HFF-Myc (cell line): ENCODE results near the gene BAG2.

Source experiments
- DNase-seq: peaks from one replicate; pipeline ENCODE4 v3.0.0-alpha.2; 2011; ENCODE audit warnings: low read depth; ENCODE audit errors: extremely low read depth
- H3K4me3 ChIP-seq: replicated peaks from 2 replicates; pipeline ENCODE4 v1.5.1; 2011; ENCODE audit warnings: low read depth, mild to moderate bottlenecking, control low read depth, low read length
- CTCF ChIP-seq: IDR thresholded peaks from 2 replicates; pipeline ENCODE4 v1.5.1; 2012; ENCODE audit warnings: mild to moderate bottlenecking, low read depth, low read length, control low read depth; ENCODE audit errors: missing control alignments

BAG2 gene

GRCh38 chr6:57224769-57225515 lies 52.8 kb downstream of the BAG2 start:
- TF ChIP-seq CTCF: no peak
- H3K4me3 ChIP-seq: no peak overlapping the region
- no peak for DNase-seq

- DNase-seq: no peak
- TF ChIP-seq CTCF: no peak
- H3K4me3 ChIP-seq: no peak overlapping the region
These were observed 54.1 kb downstream of the BAG2 start for GRCh38 chr6:57226221-57226620.
